Myocyte (in vitro differentiated cells): ENCODE data around the gene ATP4A. TPM values are rescaled to one million over a fixed set of nuclear protein-coding genes. Genes with fewer than 3 reads are reported as not detected.

ENCODE experiments used
- DNase-seq: peaks from one replicate; pipeline ENCODE4 v3.0.0-alpha.2; 2012; ENCODE audit warnings: low read depth
- total RNA-seq: library from RNA; depleted of rRNA; stranded (reverse); fragments of >200 nt; gene quantifications from 2 replicates; pipeline ENCODE4 v1.2.3, GENCODE V29; 2014

Gene ATP4A
- total RNA-seq, 1 donor from 2014 or later, result not detected

GRCh38 chr19:35528218-35529038 lies 35.0 kb downstream of the ATP4A start, which contains the start of gene SBSN:
TSS of gene SBSN (minus strand) at chr19:35528311. CDS start at chr19:35528281, 30 bp downstream.
- DNase-seq, result no peak

- DNase-seq, result no peak
These were observed 37.6 kb downstream of the ATP4A start for GRCh38 chr19:35525873-35526272.

- DNase-seq, result no peak
These were observed 39.1 kb downstream of the ATP4A start for GRCh38 chr19:35524181-35524837.

GRCh38 chr19:35522745-35523327 lies 40.6 kb downstream of the ATP4A start:
- DNase-seq, result no peak

GRCh38 chr19:35521124-35521743 lies 42.2 kb downstream of the ATP4A start:
- DNase-seq, result no peak

- no peak for DNase-seq
These were observed 44.2 kb downstream of the ATP4A start for GRCh38 chr19:35519291-35519690.

- peak; percentile 80 for DNase-seq
These were observed 45.1 kb downstream of the ATP4A start for GRCh38 chr19:35518313-35518712.

GRCh38 chr19:35517342-35517741 lies 46.1 kb downstream of the ATP4A start:
- no peak for DNase-seq

- no peak for DNase-seq
These were observed 47.1 kb downstream of the ATP4A start for GRCh38 chr19:35516310-35516709.

- no peak for DNase-seq
These were observed 49.1 kb downstream of the ATP4A start for GRCh38 chr19:35514282-35514809.

- DNase-seq, result peak; percentile 35
These were observed 49.7 kb downstream of the ATP4A start, which contains the start of gene DMKN for GRCh38 chr19:35513628-35514281. TSS of gene DMKN (minus strand) at chr19:35513649. CDS start at chr19:35513475, 174 bp downstream.

- DNase-seq, result peak; percentile 87
These were observed 50.4 kb downstream of the ATP4A start for GRCh38 chr19:35512831-35513627.

- DNase-seq, result no peak
These were observed 52.1 kb downstream of the ATP4A start for GRCh38 chr19:35511337-35511736.

GRCh38 chr19:35510626-35510964 lies 52.9 kb downstream of the ATP4A start:
- DNase-seq, result no peak

GRCh38 chr19:35509861-35510625 lies 53.4 kb downstream of the ATP4A start:
- peak; percentile 54 for DNase-seq

GRCh38 chr19:35509018-35509652 lies 54.3 kb downstream of the ATP4A start:
- no peak for DNase-seq

GRCh38 chr19:35508129-35508528 lies 55.3 kb downstream of the ATP4A start:
- DNase-seq, result no peak

GRCh38 chr19:35507561-35507960 lies 55.9 kb downstream of the ATP4A start:
- no peak for DNase-seq

- DNase-seq, result no peak
These were observed 57.4 kb downstream of the ATP4A start for GRCh38 chr19:35506011-35506410.
